HG03139 (cell line): Measurements from ENCODE around the gene HTRA2.

Experiments
- ATAC-seq: cut with Tn5 transposase; IDR thresholded peaks from one replicate; pipeline ENCODE4 v1.9.1; 2021; ENCODE audit not compliant: unreplicated experiment

HTRA2 gene

GRCh38 chr2:74538881-74539339 is 9.2 kb downstream of the HTRA2 start:
- no peak for ATAC-seq

- no peak for ATAC-seq
Measured at GRCh38 chr2:74540291-74540690, 10.6 kb downstream of the HTRA2 start.

- no peak for ATAC-seq
Measured at GRCh38 chr2:74542978-74543377, 13.2 kb downstream of the HTRA2 start.

- ATAC-seq, result no peak
Measured at GRCh38 chr2:74544634-74545033, 14.9 kb downstream of the HTRA2 start.

GRCh38 chr2:74546004-74546403 is 16.3 kb downstream of the HTRA2 start:
- ATAC-seq, result no peak

GRCh38 chr2:74548285-74548899 is 18.7 kb downstream of the HTRA2 start:
- ATAC-seq, result no peak

- no peak for ATAC-seq
Measured at GRCh38 chr2:74548900-74549826, 19.4 kb downstream of the HTRA2 start.

- ATAC-seq, result no peak
Measured at GRCh38 chr2:74550231-74550630, 20.5 kb downstream of the HTRA2 start.

GRCh38 chr2:74551530-74551929 is 21.8 kb downstream of the HTRA2 start:
- no peak for ATAC-seq

- no peak for ATAC-seq
Measured at GRCh38 chr2:74551942-74552913, 22.5 kb downstream of the HTRA2 start.

GRCh38 chr2:74552914-74553811 is 23.4 kb downstream of the HTRA2 start:
- no peak for ATAC-seq

GRCh38 chr2:74553892-74554819 is 24.4 kb downstream of the HTRA2 start, which contains the start of the genes DOK1 and LOXL3:
Gene DOK1 (plus strand): TSS chr2:74554720. CDS start chr2:74554755, 35 bp downstream.
Gene LOXL3 (minus strand): TSS chr2:74553942. CDS start chr2:74552634, 1,308 bp downstream.
- peak; percentile 45 for ATAC-seq

GRCh38 chr2:74554820-74555531 is 25.2 kb downstream of the HTRA2 start:
- ATAC-seq, result peak; percentile 45

GRCh38 chr2:74555610-74556103 is 25.9 kb downstream of the HTRA2 start:
- ATAC-seq, result no peak

- ATAC-seq, result no peak
Measured at GRCh38 chr2:74556159-74556558, 26.4 kb downstream of the HTRA2 start.

- no peak for ATAC-seq
Measured at GRCh38 chr2:74556831-74557370, 27.2 kb downstream of the HTRA2 start.
